ENCODE measurements around the gene STX5.

STX5 gene

DNA sequence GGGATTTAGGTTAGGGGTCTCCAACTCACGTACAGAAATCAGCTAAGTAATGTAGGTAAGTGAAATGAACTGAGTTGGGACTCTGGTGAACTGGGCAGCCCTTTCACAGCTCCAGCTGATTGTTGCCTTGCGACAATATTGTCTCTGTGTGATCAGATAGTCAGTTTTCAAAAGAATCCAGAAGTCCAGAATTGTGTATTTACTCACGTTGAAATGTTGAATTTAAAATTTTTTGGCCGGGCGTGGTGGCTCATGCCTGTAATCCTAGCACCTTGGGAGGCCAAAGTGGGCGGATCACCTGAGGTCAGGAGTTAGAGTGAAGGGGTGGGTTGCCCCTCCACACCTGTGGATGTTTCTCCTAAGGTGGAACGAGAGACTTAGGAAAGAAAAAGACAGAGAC, 26.4 kb upstream of the STX5 start:
- TF ChIP-seq, protein P1, sequence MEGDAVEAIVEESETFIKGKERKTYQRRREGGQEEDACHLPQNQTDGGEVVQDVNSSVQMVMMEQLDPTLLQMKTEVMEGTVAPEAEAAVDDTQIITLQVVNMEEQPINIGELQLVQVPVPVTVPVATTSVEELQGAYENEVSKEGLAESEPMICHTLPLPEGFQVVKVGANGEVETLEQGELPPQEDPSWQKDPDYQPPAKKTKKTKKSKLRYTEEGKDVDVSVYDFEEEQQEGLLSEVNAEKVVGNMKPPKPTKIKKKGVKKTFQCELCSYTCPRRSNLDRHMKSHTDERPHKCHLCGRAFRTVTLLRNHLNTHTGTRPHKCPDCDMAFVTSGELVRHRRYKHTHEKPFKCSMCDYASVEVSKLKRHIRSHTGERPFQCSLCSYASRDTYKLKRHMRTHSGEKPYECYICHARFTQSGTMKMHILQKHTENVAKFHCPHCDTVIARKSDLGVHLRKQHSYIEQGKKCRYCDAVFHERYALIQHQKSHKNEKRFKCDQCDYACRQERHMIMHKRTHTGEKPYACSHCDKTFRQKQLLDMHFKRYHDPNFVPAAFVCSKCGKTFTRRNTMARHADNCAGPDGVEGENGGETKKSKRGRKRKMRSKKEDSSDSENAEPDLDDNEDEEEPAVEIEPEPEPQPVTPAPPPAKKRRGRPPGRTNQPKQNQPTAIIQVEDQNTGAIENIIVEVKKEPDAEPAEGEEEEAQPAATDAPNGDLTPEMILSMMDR (conservative IDR thresholded peaks at IDR 0.05; ENCODE audit: low read length), result no peak
- H3K4me3 ChIP-seq (ENCODE audit: low read length), result no peak overlapping the region
- no peak for DNase-seq (ENCODE audit: low read depth)

DNA sequence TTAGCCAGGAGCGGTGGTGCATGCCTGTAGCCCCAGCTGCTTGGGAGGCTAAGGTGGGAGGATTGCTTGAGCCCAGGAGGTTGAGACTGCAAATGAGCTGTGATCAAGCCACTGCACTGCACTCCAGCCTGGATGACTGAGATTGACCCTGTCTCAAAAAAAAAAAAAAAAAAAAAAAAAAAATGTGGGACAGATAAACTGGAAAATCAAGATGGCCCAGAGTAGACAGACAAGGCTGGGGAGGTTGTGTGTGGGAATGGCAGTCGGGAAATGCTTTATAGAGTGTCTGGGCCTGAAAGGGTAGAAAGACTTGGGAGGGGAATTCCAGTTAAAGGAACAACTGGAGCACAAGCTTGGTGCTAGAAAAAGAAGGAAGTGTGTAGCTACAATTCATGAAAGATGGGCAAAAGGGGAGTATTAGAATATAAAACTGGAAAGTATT, 25.7 kb upstream of the STX5 start:
- TF ChIP-seq, protein P1 (conservative IDR thresholded peaks at IDR 0.05; ENCODE audit: low read length), result no peak
- no peak for DNase-seq (ENCODE audit: low read depth)
- no peak overlapping the region for H3K4me3 ChIP-seq (ENCODE audit: low read length)

DNA sequence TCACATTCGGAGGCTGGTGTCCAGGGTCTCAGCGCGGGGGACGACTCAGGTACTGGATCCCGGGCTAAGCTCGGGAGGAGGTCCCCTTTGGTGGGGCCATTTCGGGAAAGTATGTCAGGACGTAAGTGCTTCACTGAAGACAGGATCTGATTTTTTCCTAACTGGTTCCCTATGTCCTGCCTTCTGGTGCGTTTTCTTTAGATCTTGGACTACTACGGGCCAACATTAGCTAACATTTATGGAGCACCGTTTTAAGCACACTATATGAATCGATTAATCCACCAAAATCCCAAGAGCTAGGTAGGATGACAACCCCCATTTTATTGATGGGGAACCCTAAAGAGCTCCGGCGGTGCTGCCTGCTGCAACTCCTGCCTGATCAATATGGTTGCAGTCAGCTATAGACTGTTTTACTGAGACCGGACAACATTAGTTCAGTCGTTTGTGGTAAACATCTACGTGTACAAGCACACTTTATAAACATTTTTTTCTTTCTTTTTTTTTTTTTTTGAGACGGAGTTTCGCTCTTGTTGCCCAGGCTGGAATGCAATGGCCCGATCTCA, 24.6 kb upstream of the STX5 start:
- peak overlapping the region; percentile 93 for H3K4me3 ChIP-seq (ENCODE audit: low read length)
- DNase-seq (ENCODE audit: low read depth), result no peak
- TF ChIP-seq, protein P1 (conservative IDR thresholded peaks at IDR 0.05; ENCODE audit: low read length), result no peak

GRCh38 chr11:62855571-62856332, 23.9 kb upstream of the STX5 start:
- TF ChIP-seq, protein P1 (conservative IDR thresholded peaks at IDR 0.05; ENCODE audit: low read length), result no peak
- H3K4me3 ChIP-seq (ENCODE audit: low read length), result peak overlapping the region; percentile 93
- peak; percentile 96 for DNase-seq (ENCODE audit: low read depth)

DNA sequence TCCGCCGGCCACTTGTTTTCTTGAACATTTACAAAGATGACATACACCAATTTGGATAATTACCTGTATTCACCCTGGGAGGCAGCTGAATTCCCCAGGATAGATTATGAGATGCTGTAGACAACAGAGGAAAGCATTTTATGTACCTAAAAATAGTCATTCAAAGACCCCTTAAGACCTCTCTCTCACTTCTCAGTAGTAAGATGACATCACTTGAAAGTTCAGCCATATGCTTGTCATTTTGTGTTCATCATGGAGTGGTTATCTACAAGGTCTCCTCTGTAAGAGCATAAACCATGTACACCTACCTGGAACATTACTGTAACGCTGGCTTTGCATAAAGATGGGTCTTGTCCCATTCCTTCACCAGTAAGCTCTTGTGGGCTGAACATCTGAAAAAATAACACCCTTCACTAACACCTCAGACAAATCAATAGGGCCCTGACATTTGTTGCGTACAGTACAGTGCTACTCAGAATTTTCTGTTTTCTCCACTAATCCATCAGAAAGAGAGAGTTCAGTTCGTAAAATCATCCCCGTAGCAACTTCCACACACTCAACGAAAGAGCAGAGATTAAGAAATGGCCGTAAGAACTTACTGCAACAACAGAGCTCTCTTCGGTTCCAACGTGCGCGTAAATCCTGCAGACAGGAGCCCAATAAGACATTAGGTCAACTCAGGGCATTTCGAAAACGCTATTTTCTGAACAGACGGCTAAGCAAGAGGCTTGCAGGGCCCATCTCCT, 23.1 kb upstream of the STX5 start:
- peak overlapping the region; percentile 93 for H3K4me3 ChIP-seq (ENCODE audit: low read length)
- TF ChIP-seq, protein P1 (conservative IDR thresholded peaks at IDR 0.05; ENCODE audit: low read length), result no peak
- no peak for DNase-seq (ENCODE audit: low read depth)

DNA sequence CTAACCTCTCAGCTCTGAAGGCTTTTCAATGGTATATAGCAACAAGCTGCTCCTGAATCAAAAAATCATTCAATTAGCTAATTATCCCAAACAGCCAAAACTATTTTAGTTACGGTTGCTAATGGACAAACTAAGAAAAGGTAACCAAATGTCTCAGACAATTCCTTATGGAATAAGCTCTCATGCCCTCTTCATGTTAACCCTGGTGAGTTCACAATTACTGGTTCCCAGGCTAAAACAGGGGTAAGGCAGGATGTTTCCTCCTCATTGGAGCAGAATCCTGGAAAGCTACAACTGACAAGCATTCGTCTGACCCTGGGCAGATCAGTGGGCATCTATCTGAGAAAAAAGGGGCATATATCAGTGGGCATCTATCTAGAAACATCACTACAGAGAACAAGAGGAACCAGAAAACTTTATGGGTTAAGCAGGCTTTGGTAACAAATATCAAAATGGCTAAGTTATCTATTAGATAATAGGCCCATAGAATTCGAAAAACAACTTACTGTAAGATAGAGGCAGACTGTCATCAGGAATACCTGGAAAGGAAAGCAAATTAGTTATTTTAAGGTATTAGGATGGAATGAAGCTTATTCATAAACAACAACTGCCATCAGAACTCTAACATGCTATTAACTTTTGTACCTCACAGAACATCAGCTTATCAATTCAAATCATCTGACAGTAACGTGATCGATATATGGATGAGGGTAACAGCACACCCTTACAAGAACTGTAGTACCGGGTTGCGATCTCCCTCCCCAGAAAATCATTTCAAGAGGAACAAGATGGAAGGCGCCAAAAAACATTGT, 22.4 kb upstream of the STX5 start:
- peak overlapping the region; percentile 93 for H3K4me3 ChIP-seq (ENCODE audit: low read length)
- TF ChIP-seq, protein P1 (conservative IDR thresholded peaks at IDR 0.05; ENCODE audit: low read length), result no peak
- DNase-seq (ENCODE audit: low read depth), result no peak
